GM23338 (cell line): ENCODE results near the gene RBM33. TPM values are rescaled to one million over a fixed set of nuclear protein-coding genes. Genes with fewer than 3 reads are reported as not detected.

Experiments used
- ATAC-seq: fragments of 200-7000 bp; cut with Tn5 transposase; 3 replicates; pipeline ENCODE4 v1.9.1; 2020
- DNase-seq: peaks from one replicate; pipeline ENCODE4 v3.0.0-alpha.2; 2015; ENCODE audit warnings: low spot score
- H2AFZ ChIP-seq: fragments of 200-600 bp; sonication (generic); 2 replicates; pipeline ENCODE4 v1.8.0; 2016; ENCODE audit warnings: antibody characterized with exemption, mild to moderate bottlenecking, moderate library complexity
- H3F3A ChIP-seq: fragments of 200-600 bp; sonication (generic); replicated peaks from 2 replicates; pipeline ENCODE4 v1.8.0; 2017; ENCODE audit warnings: antibody characterized with exemption, mixed run types, low read depth
- H3K27ac ChIP-seq: fragments of 200-600 bp; sonication (generic); 2 replicates; pipeline ENCODE4 v1.6.1; 2016; ENCODE audit warnings: low read depth
- H3K27me3 ChIP-seq: fragments of 200-600 bp; sonication (generic); 2 replicates; pipeline ENCODE4 v1.8.0; 2016; ENCODE audit warnings: mild to moderate bottlenecking, mixed run types, moderate library complexity; ENCODE audit not compliant: insufficient read depth
- H3K36me3 ChIP-seq: fragments of 200-600 bp; sonication (generic); 2 replicates; pipeline ENCODE4 v1.8.0; 2016; ENCODE audit warnings: mild to moderate bottlenecking; ENCODE audit not compliant: insufficient read depth
- H3K4me1 ChIP-seq: fragments of 200-600 bp; sonication (generic); 2 replicates; pipeline ENCODE4 v1.8.0; 2016; ENCODE audit warnings: mild to moderate bottlenecking, moderate library complexity; ENCODE audit not compliant: insufficient read depth
- H3K4me2 ChIP-seq: fragments of 200-600 bp; sonication (generic); 2 replicates; pipeline ENCODE4 v1.7.1; 2017; ENCODE audit warnings: mixed run types
- H3K4me3 ChIP-seq: fragments of 200-600 bp; sonication (generic); 2 replicates; pipeline ENCODE4 v1.6.1; 2016; ENCODE audit warnings: mixed run types
- H3K79me2 ChIP-seq: fragments of 200-600 bp; sonication (generic); replicated peaks from 2 replicates; pipeline ENCODE4 v1.8.0; 2017; ENCODE audit warnings: mild to moderate bottlenecking; ENCODE audit not compliant: insufficient read depth
- H3K9me2 ChIP-seq: fragments of 200-600 bp; sonication (generic); 2 replicates; pipeline ENCODE4 v1.8.0; 2017; ENCODE audit not compliant: insufficient read depth
- H4K20me1 ChIP-seq: fragments of 200-600 bp; sonication (generic); replicated peaks from 2 replicates; pipeline ENCODE4 v1.8.0; 2017; ENCODE audit warnings: mild to moderate bottlenecking; ENCODE audit not compliant: insufficient read depth
- H3K27ac Mint-ChIP-seq: 2 replicates; pipeline ENCODE4 v1.8.0; 2020; ENCODE audit warnings: inconsistent platforms, mild to moderate bottlenecking, moderate library complexity, mixed read lengths
- H3K27me3 Mint-ChIP-seq: 3 replicates; pipeline ENCODE4 v1.8.0; 2022; ENCODE audit warnings: low read depth, mild to moderate bottlenecking, moderate library complexity, mixed read lengths, inconsistent platforms; ENCODE audit not compliant: insufficient read depth, poor library complexity
- H3K36me3 Mint-ChIP-seq: 3 replicates; pipeline ENCODE4 v1.8.0; 2021; ENCODE audit warnings: low read depth, mild to moderate bottlenecking, inconsistent platforms, moderate library complexity, mixed read lengths
- H3K4me1 Mint-ChIP-seq: 3 replicates; pipeline ENCODE4 v1.8.0; 2020; ENCODE audit warnings: mild to moderate bottlenecking, inconsistent platforms, mixed read lengths
- H3K4me3 Mint-ChIP-seq: 3 replicates; pipeline ENCODE4 v1.8.0; 2021; ENCODE audit warnings: moderate library complexity, mild to moderate bottlenecking, inconsistent platforms, mixed read lengths
- H3K9me3 Mint-ChIP-seq: 3 replicates; pipeline ENCODE4 v1.8.0; 2020; ENCODE audit warnings: moderate library complexity, mild to moderate bottlenecking, inconsistent platforms, mixed read lengths
- CREB1 ChIP-seq: fragments of 250-450 bp; sonication (Bioruptor Pico); IDR thresholded peaks from 2 replicates; pipeline ENCODE4 v1.5.0; 2020; ENCODE audit warnings: low read depth, mild to moderate bottlenecking, moderate library complexity
- EZH2 ChIP-seq: fragments of 200-600 bp; sonication (generic); IDR thresholded peaks from one replicate; pipeline ENCODE4 v1.8.0; 2017; ENCODE audit warnings: antibody characterized with exemption, mild to moderate bottlenecking, low read depth; ENCODE audit not compliant: unreplicated experiment
- EZH2phosphoT487 ChIP-seq: fragments of 200-600 bp; sonication (generic); IDR thresholded peaks from one replicate; pipeline ENCODE4 v1.8.1; 2018; ENCODE audit warnings: antibody characterized with exemption; ENCODE audit not compliant: unreplicated experiment
- JUNB ChIP-seq: IDR thresholded peaks from one replicate; pipeline ENCODE4 v1.6.1; 2016; ENCODE audit warnings: antibody characterized with exemption; ENCODE audit not compliant: unreplicated experiment
- NANOG ChIP-seq: IDR thresholded peaks from 2 replicates; pipeline ENCODE4 v1.6.1; 2016; ENCODE audit warnings: antibody characterized with exemption, borderline replicate concordance
- POLR2AphosphoS5 ChIP-seq: IDR thresholded peaks from 2 replicates; pipeline ENCODE4 v1.6.1; 2016; ENCODE audit warnings: antibody characterized with exemption, low read depth
- ZNF114 ChIP-seq: fragments of 250-450 bp; sonication (Bioruptor Pico); IDR thresholded peaks from 2 replicates; pipeline ENCODE4 v1.5.0; 2020; ENCODE audit warnings: mild to moderate bottlenecking, moderate library complexity
- ZNF331 ChIP-seq: fragments of 250-450 bp; sonication (Bioruptor Pico); IDR thresholded peaks from 2 replicates; pipeline ENCODE4 v1.5.0; 2020; ENCODE audit warnings: low read depth, mild to moderate bottlenecking, moderate library complexity
- polyA plus RNA-seq: library from polyadenylated mRNA; unstranded; fragments of >200 nt; fragmentation: Nextera tagmentation; extraction: Ambion mirVana; gene quantifications from 2 replicates; pipeline ENCODE4 v1.2.1, GENCODE V29; 2016
- total RNA-seq: library from RNA; depleted of rRNA; stranded (reverse); fragments of >200 nt; shearing (Covaris generic); gene quantifications from 2 replicates; pipeline ENCODE4 v1.2.3, GENCODE V29; 2014
- TF ChIP-seq, protein P1 (sequence below): IDR thresholded peaks from one replicate; pipeline ENCODE4 v1.6.1; 2018; ENCODE audit warnings: antibody characterized with exemption; ENCODE audit not compliant: unreplicated experiment
- TF ChIP-seq, protein P2 (sequence below): IDR thresholded peaks from 2 replicates; pipeline ENCODE4 v1.6.1; 2016; ENCODE audit warnings: antibody characterized with exemption
- TF ChIP-seq, protein P3 (sequence below), 2 experiments: fragments of 200-600 bp in 1 of 2; sonication (generic) in 1 of 2; conservative IDR thresholded peaks; 2 replicates each; pipeline versions ENCODE4 v1.5.1 to v1.6.1; 2016 to 2017; ENCODE audit warnings: antibody characterized with exemption in 2 of 2, low read depth in 2 of 2, mild to moderate bottlenecking in 2 of 2, moderate library complexity in 1 of 2

Gene RBM33
- total and polyA plus RNA-seq, 2 experiments from 2014 or later = 47.7 to 94.7 TPM

DNA sequence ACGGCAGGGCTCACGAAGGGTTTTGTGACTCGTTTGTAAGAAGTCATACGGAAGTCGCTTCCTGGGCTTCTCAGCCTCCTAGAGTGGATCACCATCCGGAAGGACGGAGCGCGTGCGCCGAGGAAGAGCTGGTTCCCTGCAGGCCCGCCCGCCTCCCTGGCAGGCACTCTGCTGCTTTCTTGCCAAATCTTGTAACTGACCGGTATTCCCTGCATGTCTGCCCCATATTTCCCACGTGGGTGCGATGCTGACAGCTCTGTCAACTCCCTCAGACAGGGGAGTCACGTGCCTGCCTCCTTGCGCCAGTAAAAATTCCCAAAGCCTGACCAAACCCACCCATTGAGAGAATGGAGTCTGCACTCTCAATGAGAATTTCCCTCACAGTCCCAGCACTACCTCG lies 155.1 kb downstream of the RBM33 start:
- peaks cover 5% of the 10 kb centered on the region; the same call in 2 of the 3 replicates for H3K9me3 Mint-ChIP-seq
- Histone ChIP-seq H2AFZ (no peak overlapping the region), H3K9me2 (no peaks in the 10 kb centered on the region), H3K36me3 (no peaks in the 10 kb centered on the region), H3K27ac (no peak overlapping the region), H3K4me2 (no peak overlapping the region), H3K4me1 (no peaks in the 10 kb centered on the region), H3K4me3 (no peak overlapping the region), H3K79me2 (no peaks in the 10 kb centered on the region), H3F3A (no peaks in the 10 kb centered on the region), H4K20me1 (peaks cover 9% of the 10 kb centered on the region; the same call in 1 of the 2 replicates), H3K27me3 (peaks cover 86% of the 10 kb centered on the region)
- DNase-seq (no peak), ATAC-seq (no peak)
- no peak overlapping the region for H3K27ac Mint-ChIP-seq
- TF ChIP-seq EZH2phosphoT487 (no peak), ZNF114 (CRISPR knock-in tag) (no peak)
- TF ChIP-seq, protein P1, sequence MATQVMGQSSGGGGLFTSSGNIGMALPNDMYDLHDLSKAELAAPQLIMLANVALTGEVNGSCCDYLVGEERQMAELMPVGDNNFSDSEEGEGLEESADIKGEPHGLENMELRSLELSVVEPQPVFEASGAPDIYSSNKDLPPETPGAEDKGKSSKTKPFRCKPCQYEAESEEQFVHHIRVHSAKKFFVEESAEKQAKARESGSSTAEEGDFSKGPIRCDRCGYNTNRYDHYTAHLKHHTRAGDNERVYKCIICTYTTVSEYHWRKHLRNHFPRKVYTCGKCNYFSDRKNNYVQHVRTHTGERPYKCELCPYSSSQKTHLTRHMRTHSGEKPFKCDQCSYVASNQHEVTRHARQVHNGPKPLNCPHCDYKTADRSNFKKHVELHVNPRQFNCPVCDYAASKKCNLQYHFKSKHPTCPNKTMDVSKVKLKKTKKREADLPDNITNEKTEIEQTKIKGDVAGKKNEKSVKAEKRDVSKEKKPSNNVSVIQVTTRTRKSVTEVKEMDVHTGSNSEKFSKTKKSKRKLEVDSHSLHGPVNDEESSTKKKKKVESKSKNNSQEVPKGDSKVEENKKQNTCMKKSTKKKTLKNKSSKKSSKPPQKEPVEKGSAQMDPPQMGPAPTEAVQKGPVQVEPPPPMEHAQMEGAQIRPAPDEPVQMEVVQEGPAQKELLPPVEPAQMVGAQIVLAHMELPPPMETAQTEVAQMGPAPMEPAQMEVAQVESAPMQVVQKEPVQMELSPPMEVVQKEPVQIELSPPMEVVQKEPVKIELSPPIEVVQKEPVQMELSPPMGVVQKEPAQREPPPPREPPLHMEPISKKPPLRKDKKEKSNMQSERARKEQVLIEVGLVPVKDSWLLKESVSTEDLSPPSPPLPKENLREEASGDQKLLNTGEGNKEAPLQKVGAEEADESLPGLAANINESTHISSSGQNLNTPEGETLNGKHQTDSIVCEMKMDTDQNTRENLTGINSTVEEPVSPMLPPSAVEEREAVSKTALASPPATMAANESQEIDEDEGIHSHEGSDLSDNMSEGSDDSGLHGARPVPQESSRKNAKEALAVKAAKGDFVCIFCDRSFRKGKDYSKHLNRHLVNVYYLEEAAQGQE = no peak
- peaks cover 64% of the 10 kb centered on the region for H3K27me3 Mint-ChIP-seq
- H3K4me3 Mint-ChIP-seq = no peak overlapping the region
- peaks cover 6% of the 10 kb centered on the region for H3K4me1 Mint-ChIP-seq
- H3K36me3 Mint-ChIP-seq = no peaks in the 10 kb centered on the region; the same call in 2 of the 3 replicates

DNA sequence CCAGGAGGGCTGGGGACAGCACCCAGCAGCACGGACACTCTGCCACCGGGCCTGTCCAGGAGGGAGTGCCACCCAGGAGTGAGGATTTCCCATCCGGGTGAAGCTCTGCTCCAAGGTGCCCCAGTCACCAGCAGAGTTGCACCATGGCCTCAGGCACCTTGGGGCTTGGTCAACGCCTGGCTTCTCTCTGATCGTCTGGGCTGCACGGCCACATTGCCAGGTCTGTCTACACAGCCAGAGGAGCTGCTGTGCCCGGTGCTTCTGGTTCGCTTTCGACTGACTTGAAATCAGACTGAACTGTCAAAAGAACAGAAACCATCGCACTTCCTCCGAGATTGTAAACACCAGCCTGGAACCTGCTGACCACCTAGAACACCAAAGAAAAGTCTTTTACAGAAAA lies 155.8 kb downstream of the RBM33 start:
- Mint-ChIP-seq H3K4me3 (no peak overlapping the region), H3K27ac (no peak overlapping the region), H3K36me3 (no peaks in the 10 kb centered on the region; the same call in 2 of the 3 replicates), H3K9me3 (peaks cover 5% of the 10 kb centered on the region; the same call in 2 of the 3 replicates), H3K4me1 (peaks cover 6% of the 10 kb centered on the region), H3K27me3 (peaks cover 67% of the 10 kb centered on the region)
- DNase-seq (no peak), ATAC-seq (no peak)
- H2AFZ ChIP-seq = no peak overlapping the region
- H4K20me1 ChIP-seq = peaks cover 9% of the 10 kb centered on the region; the same call in 1 of the 2 replicates
- no peaks in the 10 kb centered on the region for H3K36me3 ChIP-seq
- no peak overlapping the region for H3K4me2 ChIP-seq
- H3K9me2 ChIP-seq = no peaks in the 10 kb centered on the region
- H3K4me1 ChIP-seq = no peaks in the 10 kb centered on the region; the same call in 1 of the 2 replicates
- no peaks in the 10 kb centered on the region for H3F3A ChIP-seq
- no peak overlapping the region for H3K27ac ChIP-seq
- H3K4me3 ChIP-seq = no peak overlapping the region
- no peaks in the 10 kb centered on the region for H3K79me2 ChIP-seq
- H3K27me3 ChIP-seq = peaks cover 94% of the 10 kb centered on the region
- TF ChIP-seq EZH2 (no peak), JUNB (no peak), CREB1 (CRISPR knock-in tag) (no peak), NANOG (no peak), ZNF114 (CRISPR knock-in tag) (no peak), ZNF331 (CRISPR knock-in tag) (no peak), POLR2AphosphoS5 (no peak)
- TF ChIP-seq, protein P1 = no peak
- TF ChIP-seq, protein P2, sequence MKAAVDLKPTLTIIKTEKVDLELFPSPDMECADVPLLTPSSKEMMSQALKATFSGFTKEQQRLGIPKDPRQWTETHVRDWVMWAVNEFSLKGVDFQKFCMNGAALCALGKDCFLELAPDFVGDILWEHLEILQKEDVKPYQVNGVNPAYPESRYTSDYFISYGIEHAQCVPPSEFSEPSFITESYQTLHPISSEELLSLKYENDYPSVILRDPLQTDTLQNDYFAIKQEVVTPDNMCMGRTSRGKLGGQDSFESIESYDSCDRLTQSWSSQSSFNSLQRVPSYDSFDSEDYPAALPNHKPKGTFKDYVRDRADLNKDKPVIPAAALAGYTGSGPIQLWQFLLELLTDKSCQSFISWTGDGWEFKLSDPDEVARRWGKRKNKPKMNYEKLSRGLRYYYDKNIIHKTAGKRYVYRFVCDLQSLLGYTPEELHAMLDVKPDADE = no peak
- TF ChIP-seq, protein P3, sequence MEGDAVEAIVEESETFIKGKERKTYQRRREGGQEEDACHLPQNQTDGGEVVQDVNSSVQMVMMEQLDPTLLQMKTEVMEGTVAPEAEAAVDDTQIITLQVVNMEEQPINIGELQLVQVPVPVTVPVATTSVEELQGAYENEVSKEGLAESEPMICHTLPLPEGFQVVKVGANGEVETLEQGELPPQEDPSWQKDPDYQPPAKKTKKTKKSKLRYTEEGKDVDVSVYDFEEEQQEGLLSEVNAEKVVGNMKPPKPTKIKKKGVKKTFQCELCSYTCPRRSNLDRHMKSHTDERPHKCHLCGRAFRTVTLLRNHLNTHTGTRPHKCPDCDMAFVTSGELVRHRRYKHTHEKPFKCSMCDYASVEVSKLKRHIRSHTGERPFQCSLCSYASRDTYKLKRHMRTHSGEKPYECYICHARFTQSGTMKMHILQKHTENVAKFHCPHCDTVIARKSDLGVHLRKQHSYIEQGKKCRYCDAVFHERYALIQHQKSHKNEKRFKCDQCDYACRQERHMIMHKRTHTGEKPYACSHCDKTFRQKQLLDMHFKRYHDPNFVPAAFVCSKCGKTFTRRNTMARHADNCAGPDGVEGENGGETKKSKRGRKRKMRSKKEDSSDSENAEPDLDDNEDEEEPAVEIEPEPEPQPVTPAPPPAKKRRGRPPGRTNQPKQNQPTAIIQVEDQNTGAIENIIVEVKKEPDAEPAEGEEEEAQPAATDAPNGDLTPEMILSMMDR (conservative IDR thresholded peaks at IDR 0.05; ENCODE audit: low read depth in 2 of 2) = no peak
